ENCODE results near the gene DSCAM. TPM values are rescaled to one million over a fixed set of nuclear protein-coding genes. Genes with fewer than 3 reads are reported as not detected.

The DSCAM gene
- total RNA-seq, 2 experiments from 2014 or later, result not detected

DNA sequence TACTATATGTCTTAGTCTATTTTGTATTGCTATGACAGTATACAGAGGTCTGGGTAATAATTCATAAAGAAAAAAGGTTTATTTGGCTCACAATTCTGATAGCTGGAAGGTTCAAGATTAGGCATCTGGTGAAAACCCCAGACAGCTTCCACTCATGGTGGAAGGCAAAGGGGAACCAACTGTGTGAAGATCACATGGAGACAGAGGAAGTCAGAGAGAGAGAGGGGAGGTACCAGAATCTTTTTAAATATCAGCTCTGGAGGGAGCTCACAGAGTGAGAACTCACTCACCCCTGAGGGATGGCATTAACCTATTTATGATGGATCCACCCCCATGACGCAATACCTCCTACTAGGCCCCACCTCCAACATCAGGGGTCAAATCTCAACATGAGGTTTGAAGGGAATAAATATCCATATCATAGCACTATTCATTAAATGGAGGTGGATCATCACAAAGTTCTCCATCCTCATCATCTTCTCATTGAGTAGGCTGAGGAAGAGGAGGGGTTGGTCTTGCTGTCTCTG lies 290.5 kb downstream of the DSCAM start:
- H3K9me3 ChIP-seq (ENCODE audit: control insufficient read depth in 1 of 2, insufficient read depth in 1 of 2, low read length in 2 of 2), result peaks cover 6 to 7% of the 10 kb centered on the region in 2 experiments
- Mint-ChIP-seq H3K27me3 (no peaks in the 10 kb centered on the region), H3K36me3 (ENCODE audit: low read depth) (no peaks in the 10 kb centered on the region), H3K9me3 (no peaks in the 10 kb centered on the region), H3K4me3 (no peak overlapping the region), H3K27ac (no peak overlapping the region), H3K4me1 (ENCODE audit: low read depth) (no peaks in the 10 kb centered on the region)
- no peak for ATAC-seq (ENCODE audit: poor library complexity)
- H3K27ac ChIP-seq (ENCODE audit: low read depth in 1 of 2, low read length in 2 of 2), result no peak overlapping the region
- no peaks in the 10 kb centered on the region for H3K27me3 ChIP-seq (ENCODE audit: control insufficient read depth in 1 of 2, insufficient read depth in 2 of 2, low read length in 2 of 2)
- TF ChIP-seq, protein P1, sequence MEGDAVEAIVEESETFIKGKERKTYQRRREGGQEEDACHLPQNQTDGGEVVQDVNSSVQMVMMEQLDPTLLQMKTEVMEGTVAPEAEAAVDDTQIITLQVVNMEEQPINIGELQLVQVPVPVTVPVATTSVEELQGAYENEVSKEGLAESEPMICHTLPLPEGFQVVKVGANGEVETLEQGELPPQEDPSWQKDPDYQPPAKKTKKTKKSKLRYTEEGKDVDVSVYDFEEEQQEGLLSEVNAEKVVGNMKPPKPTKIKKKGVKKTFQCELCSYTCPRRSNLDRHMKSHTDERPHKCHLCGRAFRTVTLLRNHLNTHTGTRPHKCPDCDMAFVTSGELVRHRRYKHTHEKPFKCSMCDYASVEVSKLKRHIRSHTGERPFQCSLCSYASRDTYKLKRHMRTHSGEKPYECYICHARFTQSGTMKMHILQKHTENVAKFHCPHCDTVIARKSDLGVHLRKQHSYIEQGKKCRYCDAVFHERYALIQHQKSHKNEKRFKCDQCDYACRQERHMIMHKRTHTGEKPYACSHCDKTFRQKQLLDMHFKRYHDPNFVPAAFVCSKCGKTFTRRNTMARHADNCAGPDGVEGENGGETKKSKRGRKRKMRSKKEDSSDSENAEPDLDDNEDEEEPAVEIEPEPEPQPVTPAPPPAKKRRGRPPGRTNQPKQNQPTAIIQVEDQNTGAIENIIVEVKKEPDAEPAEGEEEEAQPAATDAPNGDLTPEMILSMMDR (IDR thresholded peaks at IDR 0.05), result no peak
- H3K4me1 ChIP-seq (ENCODE audit: insufficient read depth, low read length), result no peaks in the 10 kb centered on the region
- H3K4me3 ChIP-seq (ENCODE audit: low read length), result no peak overlapping the region
- ChIA-PET POLR2A (no interaction called here), CTCF (no interaction called here)
- no peaks in the 10 kb centered on the region for H3K36me3 ChIP-seq (ENCODE audit: insufficient read depth, low read length)
- intact Hi-C loops (cut with DNase I, micrococcal nuclease), result no loop called here
- no peak for DNase-seq

DNA sequence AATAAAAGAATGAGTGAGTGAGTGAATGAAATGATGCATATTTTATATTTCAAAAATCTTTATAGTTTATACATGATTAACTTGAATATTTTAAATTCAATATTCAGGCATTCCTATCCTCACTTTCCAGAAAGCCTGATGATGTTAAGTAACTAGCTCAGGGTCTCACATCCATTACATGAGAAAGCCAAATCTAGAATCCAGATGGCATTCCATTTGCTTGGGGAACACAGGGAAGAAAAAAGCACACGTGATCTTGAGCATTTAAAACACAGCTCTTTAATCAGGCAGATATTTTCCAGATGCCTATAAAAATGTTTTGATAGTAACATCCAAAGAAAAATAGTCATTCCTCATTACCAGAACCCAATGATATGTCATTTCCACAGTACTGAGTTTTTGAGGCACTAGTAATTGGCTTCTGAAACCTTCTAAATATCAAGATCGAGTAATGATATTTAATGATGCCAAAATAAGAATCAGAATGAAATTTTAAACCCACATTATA lies 291.9 kb downstream of the DSCAM start:
- Histone ChIP-seq H3K36me3 (ENCODE audit: insufficient read depth, low read length) (no peaks in the 10 kb centered on the region), H3K9me3 (ENCODE audit: control insufficient read depth in 1 of 2, insufficient read depth in 1 of 2, low read length in 2 of 2) (peaks cover 2 to 6% of the 10 kb centered on the region in 2 experiments), H3K4me3 (ENCODE audit: low read length) (no peak overlapping the region), H3K27ac (ENCODE audit: low read depth in 1 of 2, low read length in 2 of 2) (no peak overlapping the region), H3K4me1 (ENCODE audit: insufficient read depth, low read length) (no peaks in the 10 kb centered on the region), H3K27me3 (ENCODE audit: control insufficient read depth in 1 of 2, insufficient read depth in 2 of 2, low read length in 2 of 2) (no peaks in the 10 kb centered on the region)
- TF ChIP-seq, protein P1 (IDR thresholded peaks at IDR 0.05), result no peak
- H3K36me3 Mint-ChIP-seq (ENCODE audit: low read depth), result no peaks in the 10 kb centered on the region
- ATAC-seq (ENCODE audit: poor library complexity) (no peak), DNase-seq (no peak)
- no peaks in the 10 kb centered on the region for H3K4me1 Mint-ChIP-seq (ENCODE audit: low read depth)
- intact Hi-C loops (cut with DNase I, micrococcal nuclease), result no loop called here
- ChIA-PET CTCF (no interaction called here), POLR2A (no interaction called here)
- H3K27me3 Mint-ChIP-seq, result no peaks in the 10 kb centered on the region
- no peak overlapping the region for H3K4me3 Mint-ChIP-seq
- H3K27ac Mint-ChIP-seq, result no peak overlapping the region
- no peaks in the 10 kb centered on the region for H3K9me3 Mint-ChIP-seq

DNA sequence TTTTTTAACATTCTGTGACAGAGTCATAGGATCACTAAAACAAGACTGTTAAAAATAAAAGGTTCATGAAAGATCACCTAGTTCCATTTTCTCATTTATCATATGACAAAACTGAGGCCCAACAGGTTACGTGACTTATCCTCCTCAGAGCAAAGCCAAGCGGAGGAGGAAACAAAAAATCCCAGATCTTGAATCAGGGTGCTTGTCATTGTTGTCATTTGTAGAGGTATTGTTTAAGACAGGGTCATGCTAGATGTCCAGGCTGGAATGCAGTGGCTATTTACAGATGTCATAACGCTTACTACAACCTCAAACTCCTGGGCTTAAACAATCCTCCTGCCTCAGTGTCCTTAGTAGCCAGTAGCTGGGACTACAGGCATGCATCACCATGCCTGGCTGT lies 293.2 kb downstream of the DSCAM start:
- Histone ChIP-seq H3K4me1 (ENCODE audit: insufficient read depth, low read length) (no peaks in the 10 kb centered on the region), H3K27ac (ENCODE audit: low read depth in 1 of 2, low read length in 2 of 2) (no peak overlapping the region), H3K36me3 (ENCODE audit: insufficient read depth, low read length) (no peaks in the 10 kb centered on the region), H3K4me3 (ENCODE audit: low read length) (no peak overlapping the region), H3K27me3 (ENCODE audit: control insufficient read depth in 1 of 2, insufficient read depth in 2 of 2, low read length in 2 of 2) (no peaks in the 10 kb centered on the region), H3K9me3 (ENCODE audit: control insufficient read depth in 1 of 2, insufficient read depth in 1 of 2, low read length in 2 of 2) (no peaks in the 10 kb centered on the region)
- intact Hi-C loops (cut with DNase I, micrococcal nuclease), result no loop called here
- DNase-seq (no peak), ATAC-seq (ENCODE audit: poor library complexity) (no peak)
- H3K27ac Mint-ChIP-seq, result no peak overlapping the region
- no peak overlapping the region for H3K4me3 Mint-ChIP-seq
- ChIA-PET CTCF (no interaction called here), POLR2A (no interaction called here)
- H3K4me1 Mint-ChIP-seq (ENCODE audit: low read depth), result no peaks in the 10 kb centered on the region
- TF ChIP-seq, protein P1 (IDR thresholded peaks at IDR 0.05), result no peak
- no peaks in the 10 kb centered on the region for H3K36me3 Mint-ChIP-seq (ENCODE audit: low read depth)
- no peaks in the 10 kb centered on the region for H3K27me3 Mint-ChIP-seq
- H3K9me3 Mint-ChIP-seq, result peaks cover 2% of the 10 kb centered on the region
